Measurements from ENCODE around the gene TRIM41. TPM values are rescaled to one million over a fixed set of nuclear protein-coding genes. Genes with fewer than 3 reads are reported as not detected.

The TRIM41 gene
- polyA plus RNA-seq, 1 of the 3 experiments (the other 2 are of a cell fraction) = 35.9 TPM

GRCh38 chr5:181199881-181200638 lies 23.0 kb upstream of the TRIM41 start (continued):
- TF ChIP-seq USF2 (IDR thresholded peaks at IDR 0.05; ENCODE audit: borderline replicate concordance, low read depth, low read length) (no peak), POLR2AphosphoS5 (IDR thresholded peaks at IDR 0.05; ENCODE audit: low read depth, low read length) (no peak), FOXM1 (IDR thresholded peaks at IDR 0.05; ENCODE audit: low read depth) (no peak), EP300 (IDR thresholded peaks at IDR 0.05; ENCODE audit: borderline replicate concordance in 1 of 2, low read depth in 1 of 2, low read length in 1 of 2) (no peak)
- TF ChIP-seq, protein P1, sequence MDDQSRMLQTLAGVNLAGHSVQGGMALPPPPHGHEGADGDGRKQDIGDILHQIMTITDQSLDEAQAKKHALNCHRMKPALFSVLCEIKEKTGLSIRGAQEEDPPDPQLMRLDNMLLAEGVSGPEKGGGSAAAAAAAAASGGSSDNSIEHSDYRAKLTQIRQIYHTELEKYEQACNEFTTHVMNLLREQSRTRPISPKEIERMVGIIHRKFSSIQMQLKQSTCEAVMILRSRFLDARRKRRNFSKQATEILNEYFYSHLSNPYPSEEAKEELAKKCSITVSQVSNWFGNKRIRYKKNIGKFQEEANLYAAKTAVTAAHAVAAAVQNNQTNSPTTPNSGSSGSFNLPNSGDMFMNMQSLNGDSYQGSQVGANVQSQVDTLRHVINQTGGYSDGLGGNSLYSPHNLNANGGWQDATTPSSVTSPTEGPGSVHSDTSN (IDR thresholded peaks at IDR 0.05) = no peak

- ChIA-PET POLR2A (no interaction called here), CTCF (interaction anchor here (1.0 to 1.4 kb wide), 2 partner anchors 11 to 22 kb away, joined by 3 read pairs; no protein-coding TSS in a partner anchor)
- H3K4me3 ChIP-seq (ENCODE audit: low read depth in 2 of 2, low read length in 1 of 2) = no peak overlapping the region
- peaks cover 0 to 14% of the 10 kb centered on the region in 2 experiments; a peak in 1 of 4 replicates for H3K4me1 ChIP-seq (ENCODE audit: control insufficient read depth in 1 of 2, insufficient read depth in 2 of 2, low read depth in 1 of 2, low read length in 1 of 2)
- no peaks in the 10 kb centered on the region for H3K79me2 ChIP-seq (ENCODE audit: insufficient read depth)
- no peak for DNase-seq
- H3K36me3 ChIP-seq (replicated peaks in 1 of 2; ENCODE audit: control insufficient read depth in 1 of 2, insufficient read depth in 2 of 2, low read length in 1 of 2) = no peaks in the 10 kb centered on the region
- 73% methylated on average over 4 of the region's 4 CpGs for WGBS (ENCODE audit: low lambda C conversion rate)
- no peaks in the 10 kb centered on the region for H3K27me3 ChIP-seq (ENCODE audit: insufficient read depth)
- H3F3A ChIP-seq (replicated peaks; ENCODE audit: insufficient read depth) = peaks cover 7% of the 10 kb centered on the region
- H4K20me1 ChIP-seq (ENCODE audit: insufficient read depth) = no peaks in the 10 kb centered on the region
- no peak overlapping the region for H3K4me2 ChIP-seq
- TF ChIP-seq GABPA (IDR thresholded peaks at IDR 0.05; ENCODE audit: low read depth) (no peak), SIN3A (IDR thresholded peaks at IDR 0.05; ENCODE audit: borderline replicate concordance, low read depth, low read length) (no peak), USF2 (IDR thresholded peaks at IDR 0.05; ENCODE audit: borderline replicate concordance, low read depth, low read length) (no peak), RCOR1 (IDR thresholded peaks at IDR 0.05; ENCODE audit: low read length) (no peak)
- TF ChIP-seq, protein P2, sequence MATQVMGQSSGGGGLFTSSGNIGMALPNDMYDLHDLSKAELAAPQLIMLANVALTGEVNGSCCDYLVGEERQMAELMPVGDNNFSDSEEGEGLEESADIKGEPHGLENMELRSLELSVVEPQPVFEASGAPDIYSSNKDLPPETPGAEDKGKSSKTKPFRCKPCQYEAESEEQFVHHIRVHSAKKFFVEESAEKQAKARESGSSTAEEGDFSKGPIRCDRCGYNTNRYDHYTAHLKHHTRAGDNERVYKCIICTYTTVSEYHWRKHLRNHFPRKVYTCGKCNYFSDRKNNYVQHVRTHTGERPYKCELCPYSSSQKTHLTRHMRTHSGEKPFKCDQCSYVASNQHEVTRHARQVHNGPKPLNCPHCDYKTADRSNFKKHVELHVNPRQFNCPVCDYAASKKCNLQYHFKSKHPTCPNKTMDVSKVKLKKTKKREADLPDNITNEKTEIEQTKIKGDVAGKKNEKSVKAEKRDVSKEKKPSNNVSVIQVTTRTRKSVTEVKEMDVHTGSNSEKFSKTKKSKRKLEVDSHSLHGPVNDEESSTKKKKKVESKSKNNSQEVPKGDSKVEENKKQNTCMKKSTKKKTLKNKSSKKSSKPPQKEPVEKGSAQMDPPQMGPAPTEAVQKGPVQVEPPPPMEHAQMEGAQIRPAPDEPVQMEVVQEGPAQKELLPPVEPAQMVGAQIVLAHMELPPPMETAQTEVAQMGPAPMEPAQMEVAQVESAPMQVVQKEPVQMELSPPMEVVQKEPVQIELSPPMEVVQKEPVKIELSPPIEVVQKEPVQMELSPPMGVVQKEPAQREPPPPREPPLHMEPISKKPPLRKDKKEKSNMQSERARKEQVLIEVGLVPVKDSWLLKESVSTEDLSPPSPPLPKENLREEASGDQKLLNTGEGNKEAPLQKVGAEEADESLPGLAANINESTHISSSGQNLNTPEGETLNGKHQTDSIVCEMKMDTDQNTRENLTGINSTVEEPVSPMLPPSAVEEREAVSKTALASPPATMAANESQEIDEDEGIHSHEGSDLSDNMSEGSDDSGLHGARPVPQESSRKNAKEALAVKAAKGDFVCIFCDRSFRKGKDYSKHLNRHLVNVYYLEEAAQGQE (IDR thresholded peaks at IDR 0.05; ENCODE audit: low read depth, low read length) = no peak
- TF ChIP-seq, protein P3, sequence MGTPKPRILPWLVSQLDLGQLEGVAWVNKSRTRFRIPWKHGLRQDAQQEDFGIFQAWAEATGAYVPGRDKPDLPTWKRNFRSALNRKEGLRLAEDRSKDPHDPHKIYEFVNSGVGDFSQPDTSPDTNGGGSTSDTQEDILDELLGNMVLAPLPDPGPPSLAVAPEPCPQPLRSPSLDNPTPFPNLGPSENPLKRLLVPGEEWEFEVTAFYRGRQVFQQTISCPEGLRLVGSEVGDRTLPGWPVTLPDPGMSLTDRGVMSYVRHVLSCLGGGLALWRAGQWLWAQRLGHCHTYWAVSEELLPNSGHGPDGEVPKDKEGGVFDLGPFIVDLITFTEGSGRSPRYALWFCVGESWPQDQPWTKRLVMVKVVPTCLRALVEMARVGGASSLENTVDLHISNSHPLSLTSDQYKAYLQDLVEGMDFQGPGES (IDR thresholded peaks at IDR 0.05; ENCODE audit: low read depth, low read length) = no peak
- no peak overlapping the region for H3K27ac ChIP-seq (ENCODE audit: low read depth in 2 of 2, low read length in 1 of 2)
- H3K9me3 ChIP-seq = no peaks in the 10 kb centered on the region
- no peaks in the 10 kb centered on the region for H3K9me2 ChIP-seq
- H3K9ac ChIP-seq = no peak overlapping the region
- no peak overlapping the region for H2AFZ ChIP-seq (ENCODE audit: low read depth)
Observed at GRCh38 chr5:181200816-181201215, 22.3 kb upstream of the TRIM41 start.
